ENCODE measurements around the gene ADA. TPM values are rescaled to one million over a fixed set of nuclear protein-coding genes. Genes with fewer than 3 reads are reported as not detected.
A peak's percentile ranks its signal among the peaks of the same experiment; 100 is the strongest.

The ADA gene
- total RNA-seq, 1 donor from 2014 or later = 5.8 TPM

DNA sequence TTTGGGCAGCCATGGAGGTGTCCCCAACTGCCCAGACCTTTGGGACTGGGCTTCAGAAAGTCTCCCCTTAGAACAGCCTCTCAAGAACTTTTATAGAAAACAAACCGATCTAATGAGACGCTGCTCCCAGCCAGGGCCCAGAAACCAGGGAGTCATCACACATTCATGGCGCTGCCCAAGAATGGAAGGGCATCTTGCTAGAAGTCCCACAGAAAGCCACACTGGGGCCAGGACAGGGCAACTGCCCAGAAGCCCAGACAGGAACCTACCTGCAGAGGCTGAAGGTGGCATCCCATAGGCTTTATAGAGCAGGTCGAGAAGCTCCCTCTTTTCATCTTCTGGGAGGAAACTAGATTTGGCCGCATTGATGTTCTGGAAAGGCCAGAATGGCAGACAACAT lies 31.5 kb downstream of the ADA start:
- intact Hi-C loops (cut with DNase I) = no loop called here
- Histone ChIP-seq H3K9me3 (no peaks in the 10 kb centered on the region), H3K36me3 (peaks cover 51% of the 10 kb centered on the region), H3K27me3 (no peaks in the 10 kb centered on the region), H3K4me3 (no peak overlapping the region), H3K4me1 (peaks cover 15% of the 10 kb centered on the region), H3K27ac (no peak overlapping the region)
- DNase-seq (no peak), ATAC-seq (no peak)
- TF ChIP-seq CTCF (IDR thresholded peaks at IDR 0.05) = no peak

DNA sequence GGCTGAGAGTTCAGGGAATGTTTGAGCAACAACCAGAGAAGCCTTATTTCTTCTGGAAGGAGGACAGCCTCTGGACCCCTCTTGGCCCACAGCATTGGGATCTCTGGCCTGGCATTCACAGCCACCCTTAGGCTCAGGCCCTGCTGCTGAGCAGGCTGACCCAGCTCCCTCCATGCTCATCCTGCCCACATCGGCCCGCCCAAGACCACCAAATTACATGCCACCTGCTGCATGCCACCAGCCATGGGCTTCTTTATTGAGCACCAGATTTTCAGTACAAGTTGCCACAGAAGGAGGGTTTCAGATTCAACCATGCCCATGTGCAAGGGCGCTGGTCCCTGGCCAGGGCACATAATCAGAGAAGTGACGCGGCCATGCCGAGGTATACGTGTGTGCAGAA lies 32.2 kb downstream of the ADA start:
- TF ChIP-seq CTCF (IDR thresholded peaks at IDR 0.05) = no peak
- H3K27me3 ChIP-seq = no peaks in the 10 kb centered on the region
- DNase-seq = no peak
- no peak overlapping the region for H3K27ac ChIP-seq
- intact Hi-C loops (cut with DNase I) = loop anchor here (10.0 kb wide), 1 partner anchor 234 kb away; no protein-coding TSS in a partner anchor
- ATAC-seq = no peak
- H3K36me3 ChIP-seq = peaks cover 59% of the 10 kb centered on the region
- H3K4me1 ChIP-seq = peaks cover 22% of the 10 kb centered on the region
- no peaks in the 10 kb centered on the region for H3K9me3 ChIP-seq
- no peak overlapping the region for H3K4me3 ChIP-seq

- ATAC-seq (peak; percentile 39), DNase-seq (peak; percentile 66)
- no peaks in the 10 kb centered on the region for H3K27me3 ChIP-seq
- no peak overlapping the region for H3K4me3 ChIP-seq
- H3K36me3 ChIP-seq = peaks cover 68% of the 10 kb centered on the region
- no peak for TF ChIP-seq CTCF (IDR thresholded peaks at IDR 0.05)
- no peak overlapping the region for H3K27ac ChIP-seq
- peaks cover 26% of the 10 kb centered on the region for H3K4me1 ChIP-seq
- H3K9me3 ChIP-seq = no peaks in the 10 kb centered on the region
- intact Hi-C loops (cut with DNase I) = loop anchor here (10.0 kb wide), 1 partner anchor 234 kb away; no protein-coding TSS in a partner anchor
Observed at GRCh38 chr20:44618318-44618731, 33.2 kb downstream of the ADA start.

DNA sequence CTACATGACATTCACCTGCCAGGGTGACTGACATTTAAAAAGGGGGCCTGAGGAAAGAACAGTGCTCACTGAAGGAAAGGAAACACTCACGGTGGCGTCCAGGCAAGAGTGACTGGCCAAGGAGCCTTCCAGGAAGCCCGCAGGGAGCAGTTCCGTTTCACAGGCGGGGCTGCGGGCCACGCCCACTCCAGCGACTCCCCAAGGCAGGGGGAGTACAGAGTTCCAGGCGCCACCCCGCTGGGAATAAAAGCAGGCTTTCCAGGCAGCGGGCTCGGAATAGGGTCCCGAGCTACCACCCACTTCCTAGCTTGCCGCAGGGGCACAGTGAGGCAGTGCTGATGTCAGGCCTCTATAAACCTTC lies 34.9 kb downstream of the ADA start:
- no peak overlapping the region for H3K4me3 ChIP-seq
- peaks cover 70% of the 10 kb centered on the region for H3K36me3 ChIP-seq
- ATAC-seq (peak; percentile 20), DNase-seq (peak; percentile 63)
- intact Hi-C loops (cut with DNase I) = loop anchor here (10.0 kb wide), 1 partner anchor 232 kb away; no protein-coding TSS in a partner anchor
- H3K27me3 ChIP-seq = no peaks in the 10 kb centered on the region
- H3K9me3 ChIP-seq = no peaks in the 10 kb centered on the region
- no peak for TF ChIP-seq CTCF (IDR thresholded peaks at IDR 0.05)
- H3K4me1 ChIP-seq = peaks cover 26% of the 10 kb centered on the region
- H3K27ac ChIP-seq = peak overlapping the region; percentile 20

DNA sequence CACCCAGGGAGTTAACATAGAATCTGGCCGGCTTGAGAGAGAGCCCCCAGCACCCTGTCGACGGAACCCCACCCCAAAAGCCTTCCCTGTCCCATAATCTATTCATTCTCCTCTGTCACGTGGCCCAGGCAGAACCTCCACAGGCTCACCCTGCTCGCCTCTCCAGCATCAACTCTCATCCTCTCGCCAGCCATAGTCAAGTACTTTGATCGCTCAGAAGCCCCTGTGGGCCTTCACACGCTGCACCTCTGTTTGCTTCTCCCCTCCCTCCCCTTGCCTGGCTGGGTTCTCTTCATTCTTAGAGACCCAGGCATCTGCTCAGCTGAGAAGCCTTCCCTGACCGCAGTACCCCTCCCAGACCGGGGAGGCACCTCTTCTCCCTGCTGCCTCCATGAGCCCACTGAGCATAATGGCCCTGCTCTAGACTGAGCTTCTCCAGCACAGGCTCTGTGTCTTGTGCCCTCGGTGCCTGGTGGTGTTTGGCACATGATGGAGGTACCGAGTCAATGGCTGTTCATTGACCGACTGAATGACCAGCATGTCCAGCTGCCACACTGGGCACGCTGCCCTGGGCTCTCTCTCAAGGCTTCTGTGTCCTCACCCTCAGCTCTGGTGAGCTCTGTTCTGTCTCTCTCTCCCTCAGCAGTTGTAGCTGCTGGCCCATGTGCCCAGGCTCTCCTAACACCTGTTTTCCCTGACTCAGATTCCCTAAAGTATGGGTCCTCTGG lies 35.5 kb downstream of the ADA start:
- no peak for TF ChIP-seq CTCF (IDR thresholded peaks at IDR 0.05)
- peak; percentile 47 for DNase-seq
- Histone ChIP-seq H3K36me3 (peaks cover 70% of the 10 kb centered on the region), H3K4me3 (no peak overlapping the region), H3K9me3 (no peaks in the 10 kb centered on the region), H3K4me1 (peaks cover 29% of the 10 kb centered on the region), H3K27ac (peak overlapping the region; percentile 42), H3K27me3 (no peaks in the 10 kb centered on the region)
- intact Hi-C loops (cut with DNase I) = loop anchor here (10.0 kb wide), 1 partner anchor 231 kb away; no protein-coding TSS in a partner anchor
- no peak for ATAC-seq

Data from upper lobe of right lung (tissue), 1 donor.